K562 (cell line): ENCODE measurements around the gene APOM. TPM values are rescaled to one million over a fixed set of nuclear protein-coding genes. Genes with fewer than 3 reads are reported as not detected.
A peak's percentile ranks its signal among the peaks of the same experiment; 100 is the strongest.

Experiments used
- CHD2 ChIP-seq: IDR thresholded peaks from 2 replicates; pipeline ENCODE4 v1.6.1; 2011; ENCODE audit warnings: low read depth, low read length
- CTBP1 ChIP-seq: fragments of 450-650 bp; IDR thresholded peaks from 2 replicates; pipeline ENCODE4 v1.6.1; 2016; ENCODE audit warnings: borderline replicate concordance
- ETS2 ChIP-seq: IDR thresholded peaks from 2 replicates; pipeline ENCODE4 v1.6.1; 2016; ENCODE audit warnings: borderline replicate concordance, missing genetic modification characterization, mild to moderate bottlenecking, moderate library complexity, missing compliant biosample characterization; ENCODE audit not compliant: poor library complexity, severe bottlenecking
- GABPB1 ChIP-seq: sonication (generic); formaldehyde crosslinking; IDR thresholded peaks from 2 replicates; pipeline ENCODE4 v1.8.0; 2022; ENCODE audit warnings: mild to moderate bottlenecking, missing genetic modification reagents
- GATAD2B ChIP-seq: fragments of 450-650 bp; IDR thresholded peaks from 2 replicates; pipeline ENCODE4 v1.6.1; 2017; ENCODE audit warnings: mild to moderate bottlenecking, borderline replicate concordance
- MIER1 ChIP-seq: fragments of 450-650 bp; IDR thresholded peaks from 2 replicates; pipeline ENCODE4 v1.6.1; 2016; ENCODE audit warnings: antibody characterized with exemption, mild to moderate bottlenecking, low read depth
- PHB2 ChIP-seq: fragments of 450-650 bp; IDR thresholded peaks from 2 replicates; pipeline ENCODE4 v1.6.1; 2017; ENCODE audit warnings: low read depth
- POU5F1 ChIP-seq: fragments of 150-350 bp; IDR thresholded peaks from 2 replicates; pipeline ENCODE4 v1.6.1; 2014; ENCODE audit warnings: borderline replicate concordance, low read length, low read depth, mild to moderate bottlenecking; ENCODE audit not compliant: partially characterized antibody
- YY1 ChIP-seq, 3 experiments: IDR thresholded peaks; 2 replicates each; pipeline ENCODE4 v1.6.1; 2011; ENCODE audit warnings: low read length in 2 of 3, mild to moderate bottlenecking in 2 of 3, moderate library complexity in 2 of 3, borderline replicate concordance in 1 of 3, control low read depth in 1 of 3, low read depth in 1 of 3; ENCODE audit not compliant: insufficient read depth in 3 of 3, insufficient replicate concordance in 2 of 3, control insufficient read depth in 1 of 3, insufficient read length in 1 of 3; ENCODE audit errors: extremely low read depth in 1 of 3
- ZBED1 ChIP-seq: IDR thresholded peaks from 2 replicates; pipeline ENCODE4 v1.6.1; 2014
- ZBTB17 ChIP-seq: fragments of 450-650 bp; formaldehyde crosslinking; IDR thresholded peaks from 2 replicates; pipeline ENCODE4 v1.4.0; 2020; ENCODE audit warnings: mild to moderate bottlenecking
- polyA plus RNA-seq, 8 experiments: library from polyadenylated mRNA; depleted of rRNA in 4 of 8; stranded (reverse) in 5 of 8; unstranded in 3 of 8; fragments of >200 nt; fragmentation: Nextera tagmentation in 2 of 8; fragmentation: Illumina TruSeq in 1 of 8; extraction: Ambion mirVana in 2 of 8; extraction: Trizol in 1 of 8; gene quantifications; 2 replicates each; pipeline versions ENCODE4 v1.2.1 to v1.2.3, GENCODE V29; 2011 to 2014; ENCODE audit warnings: inconsistent platforms in 1 of 8, missing spikeins in 1 of 8
- total RNA-seq, 7 experiments: library from RNA; depleted of rRNA in 6 of 7; stranded (reverse); fragments of >200 nt in 6 of 7; fragmentation: Illumina TruSeq in 2 of 7; extraction: Trizol in 2 of 7; gene quantifications; 2 replicates each; pipeline versions ENCODE4 v1.2.1 to v1.2.3, GENCODE V29; 2011 to 2021; ENCODE audit warnings: low replicate concordance in 1 of 7
- TF ChIP-seq, protein P1 (sequence below): sonication (generic); formaldehyde crosslinking; IDR thresholded peaks from 2 replicates; pipeline ENCODE4 v1.8.0; 2022; ENCODE audit warnings: missing genetic modification reagents, mild to moderate bottlenecking, borderline replicate concordance
- TF ChIP-seq, protein P2 (sequence below): fragments of 200-800 bp; sonication (Bioruptor generic); IDR thresholded peaks from 2 replicates; pipeline ENCODE4 v1.6.1; 2017; ENCODE audit warnings: missing genetic modification characterization, missing compliant biosample characterization
- TF ChIP-seq, protein P3 (sequence below), 3 experiments: fragments of 200-800 bp in 1 of 3; fragments of 250-450 bp in 1 of 3; fragments of 450-650 bp in 1 of 3; sonication (Bioruptor Pico) in 1 of 3; sonication (Bioruptor generic) in 1 of 3; formaldehyde crosslinking in 1 of 3; IDR thresholded peaks; 2 replicates each; pipeline versions ENCODE4 v1.6.1 to v1.8.0; 2016 to 2022; ENCODE audit warnings: mild to moderate bottlenecking in 2 of 3, missing genetic modification characterization in 2 of 3, missing compliant biosample characterization in 1 of 3, moderate library complexity in 1 of 3
- TF ChIP-seq, protein P4 (sequence below): fragments of 250-450 bp; sonication (Bioruptor Pico); IDR thresholded peaks from 2 replicates; pipeline ENCODE4 v1.5.0; 2020; ENCODE audit warnings: mild to moderate bottlenecking

The APOM gene
- total and polyA plus RNA-seq, 9 of the 15 experiments (the other 6 are each of a cell fraction or from before 2014, with no cell fraction given), result 5.7 to 24.3 (median 10.4) TPM

DNA sequence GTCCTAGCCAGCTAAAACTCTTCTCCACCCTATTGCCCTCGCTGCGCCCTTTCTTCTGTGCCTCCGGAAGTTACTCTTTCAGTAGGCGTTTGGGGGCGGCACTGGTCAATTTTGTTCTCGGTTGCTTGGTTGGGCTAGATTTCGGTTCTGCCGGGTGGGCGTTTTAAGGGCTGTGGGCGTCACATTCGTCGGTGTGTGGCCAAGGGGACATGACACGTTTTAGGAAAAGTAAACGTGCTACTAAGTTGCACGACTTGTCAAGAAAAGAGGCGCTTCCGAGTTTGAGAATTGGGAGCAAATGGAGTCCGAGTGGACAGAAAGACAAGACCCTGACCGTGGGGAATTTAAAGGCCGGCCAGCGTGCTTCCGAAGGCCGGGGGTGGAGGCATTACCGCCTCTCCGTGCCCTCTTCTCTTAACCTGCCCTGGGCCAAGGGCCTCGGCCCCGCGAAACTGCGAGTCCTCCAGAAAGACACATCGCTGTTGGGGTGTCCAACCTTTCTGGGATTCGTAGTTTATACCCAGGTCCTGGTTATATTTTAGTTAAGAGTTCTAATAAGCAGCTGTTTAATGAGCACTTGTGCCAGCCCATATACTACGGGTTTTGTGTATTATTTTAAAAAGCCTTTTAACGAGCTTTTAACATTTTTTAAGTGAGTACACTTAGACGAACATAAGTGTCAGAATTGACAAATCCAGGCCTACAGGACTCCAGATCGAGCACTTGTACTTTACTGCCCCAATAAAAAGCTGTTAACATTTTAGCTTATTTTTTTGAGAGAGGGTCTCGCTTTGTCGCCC, 2.6 kb upstream of the APOM start (continued):
- no peak for TF ChIP-seq POU5F1
- no peak for TF ChIP-seq CHD2
- no peak for TF ChIP-seq GATAD2B
- TF ChIP-seq, protein P1, sequence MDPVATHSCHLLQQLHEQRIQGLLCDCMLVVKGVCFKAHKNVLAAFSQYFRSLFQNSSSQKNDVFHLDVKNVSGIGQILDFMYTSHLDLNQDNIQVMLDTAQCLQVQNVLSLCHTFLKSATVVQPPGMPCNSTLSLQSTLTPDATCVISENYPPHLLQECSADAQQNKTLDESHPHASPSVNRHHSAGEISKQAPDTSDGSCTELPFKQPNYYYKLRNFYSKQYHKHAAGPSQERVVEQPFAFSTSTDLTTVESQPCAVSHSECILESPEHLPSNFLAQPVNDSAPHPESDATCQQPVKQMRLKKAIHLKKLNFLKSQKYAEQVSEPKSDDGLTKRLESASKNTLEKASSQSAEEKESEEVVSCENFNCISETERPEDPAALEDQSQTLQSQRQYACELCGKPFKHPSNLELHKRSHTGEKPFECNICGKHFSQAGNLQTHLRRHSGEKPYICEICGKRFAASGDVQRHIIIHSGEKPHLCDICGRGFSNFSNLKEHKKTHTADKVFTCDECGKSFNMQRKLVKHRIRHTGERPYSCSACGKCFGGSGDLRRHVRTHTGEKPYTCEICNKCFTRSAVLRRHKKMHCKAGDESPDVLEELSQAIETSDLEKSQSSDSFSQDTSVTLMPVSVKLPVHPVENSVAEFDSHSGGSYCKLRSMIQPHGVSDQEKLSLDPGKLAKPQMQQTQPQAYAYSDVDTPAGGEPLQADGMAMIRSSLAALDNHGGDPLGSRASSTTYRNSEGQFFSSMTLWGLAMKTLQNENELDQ (CRISPR knock-in tag), result no peak
- peak; percentile 60; the same call in 1 of the 2 replicates for TF ChIP-seq PHB2
- TF ChIP-seq, protein P2, sequence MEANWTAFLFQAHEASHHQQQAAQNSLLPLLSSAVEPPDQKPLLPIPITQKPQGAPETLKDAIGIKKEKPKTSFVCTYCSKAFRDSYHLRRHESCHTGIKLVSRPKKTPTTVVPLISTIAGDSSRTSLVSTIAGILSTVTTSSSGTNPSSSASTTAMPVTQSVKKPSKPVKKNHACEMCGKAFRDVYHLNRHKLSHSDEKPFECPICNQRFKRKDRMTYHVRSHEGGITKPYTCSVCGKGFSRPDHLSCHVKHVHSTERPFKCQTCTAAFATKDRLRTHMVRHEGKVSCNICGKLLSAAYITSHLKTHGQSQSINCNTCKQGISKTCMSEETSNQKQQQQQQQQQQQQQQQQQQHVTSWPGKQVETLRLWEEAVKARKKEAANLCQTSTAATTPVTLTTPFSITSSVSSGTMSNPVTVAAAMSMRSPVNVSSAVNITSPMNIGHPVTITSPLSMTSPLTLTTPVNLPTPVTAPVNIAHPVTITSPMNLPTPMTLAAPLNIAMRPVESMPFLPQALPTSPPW (CRISPR knock-in tag), result no peak
- TF ChIP-seq, protein P3, sequence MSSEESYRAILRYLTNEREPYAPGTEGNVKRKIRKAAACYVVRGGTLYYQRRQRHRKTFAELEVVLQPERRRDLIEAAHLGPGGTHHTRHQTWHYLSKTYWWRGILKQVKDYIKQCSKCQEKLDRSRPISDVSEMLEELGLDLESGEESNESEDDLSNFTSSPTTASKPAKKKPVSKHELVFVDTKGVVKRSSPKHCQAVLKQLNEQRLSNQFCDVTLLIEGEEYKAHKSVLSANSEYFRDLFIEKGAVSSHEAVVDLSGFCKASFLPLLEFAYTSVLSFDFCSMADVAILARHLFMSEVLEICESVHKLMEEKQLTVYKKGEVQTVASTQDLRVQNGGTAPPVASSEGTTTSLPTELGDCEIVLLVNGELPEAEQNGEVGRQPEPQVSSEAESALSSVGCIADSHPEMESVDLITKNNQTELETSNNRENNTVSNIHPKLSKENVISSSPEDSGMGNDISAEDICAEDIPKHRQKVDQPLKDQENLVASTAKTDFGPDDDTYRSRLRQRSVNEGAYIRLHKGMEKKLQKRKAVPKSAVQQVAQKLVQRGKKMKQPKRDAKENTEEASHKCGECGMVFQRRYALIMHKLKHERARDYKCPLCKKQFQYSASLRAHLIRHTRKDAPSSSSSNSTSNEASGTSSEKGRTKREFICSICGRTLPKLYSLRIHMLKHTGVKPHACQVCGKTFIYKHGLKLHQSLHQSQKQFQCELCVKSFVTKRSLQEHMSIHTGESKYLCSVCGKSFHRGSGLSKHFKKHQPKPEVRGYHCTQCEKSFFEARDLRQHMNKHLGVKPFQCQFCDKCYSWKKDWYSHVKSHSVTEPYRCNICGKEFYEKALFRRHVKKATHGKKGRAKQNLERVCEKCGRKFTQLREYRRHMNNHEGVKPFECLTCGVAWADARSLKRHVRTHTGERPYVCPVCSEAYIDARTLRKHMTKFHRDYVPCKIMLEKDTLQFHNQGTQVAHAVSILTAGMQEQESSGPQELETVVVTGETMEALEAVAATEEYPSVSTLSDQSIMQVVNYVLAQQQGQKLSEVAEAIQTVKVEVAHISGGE (CRISPR knock-in tag; IDR thresholded peaks at IDR 0.05), result no peak
- TF ChIP-seq ETS2 (tag), result no peak
- TF ChIP-seq CTBP1, result peak; percentile 92; the same call in 1 of the 2 replicates
- TF ChIP-seq MIER1, result peak; percentile 72; the same call in 1 of the 2 replicates
- peak; percentile 69 for TF ChIP-seq ZBED1
- peak; percentile 17; the same call in 1 of the 2 replicates for TF ChIP-seq ZBTB17 (CRISPR knock-in tag)
- no peak for TF ChIP-seq GABPB1
- TF ChIP-seq YY1 (IDR thresholded peaks at IDR 0.05; ENCODE audit: borderline replicate concordance in 1 of 3, control insufficient read depth in 1 of 3, extremely low read depth in 1 of 3, insufficient read depth in 3 of 3, insufficient read length in 1 of 3, insufficient replicate concordance in 2 of 3, low read depth in 1 of 3, low read length in 2 of 3), result peak in 1 of 3 experiments; percentile 71
- TF ChIP-seq, protein P4, sequence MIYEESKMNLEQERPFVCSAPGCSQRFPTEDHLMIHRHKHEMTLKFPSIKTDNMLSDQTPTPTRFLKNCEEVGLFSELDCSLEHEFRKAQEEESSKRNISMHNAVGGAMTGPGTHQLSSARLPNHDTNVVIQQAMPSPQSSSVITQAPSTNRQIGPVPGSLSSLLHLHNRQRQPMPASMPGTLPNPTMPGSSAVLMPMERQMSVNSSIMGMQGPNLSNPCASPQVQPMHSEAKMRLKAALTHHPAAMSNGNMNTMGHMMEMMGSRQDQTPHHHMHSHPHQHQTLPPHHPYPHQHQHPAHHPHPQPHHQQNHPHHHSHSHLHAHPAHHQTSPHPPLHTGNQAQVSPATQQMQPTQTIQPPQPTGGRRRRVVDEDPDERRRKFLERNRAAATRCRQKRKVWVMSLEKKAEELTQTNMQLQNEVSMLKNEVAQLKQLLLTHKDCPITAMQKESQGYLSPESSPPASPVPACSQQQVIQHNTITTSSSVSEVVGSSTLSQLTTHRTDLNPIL (CRISPR knock-in tag), result no peak
